ENCODE results near the gene CFTR. TPM values are rescaled to one million over a fixed set of nuclear protein-coding genes. Genes with fewer than 3 reads are reported as not detected.

CFTR gene
- not detected in 2 replicates for total RNA-seq

DNA sequence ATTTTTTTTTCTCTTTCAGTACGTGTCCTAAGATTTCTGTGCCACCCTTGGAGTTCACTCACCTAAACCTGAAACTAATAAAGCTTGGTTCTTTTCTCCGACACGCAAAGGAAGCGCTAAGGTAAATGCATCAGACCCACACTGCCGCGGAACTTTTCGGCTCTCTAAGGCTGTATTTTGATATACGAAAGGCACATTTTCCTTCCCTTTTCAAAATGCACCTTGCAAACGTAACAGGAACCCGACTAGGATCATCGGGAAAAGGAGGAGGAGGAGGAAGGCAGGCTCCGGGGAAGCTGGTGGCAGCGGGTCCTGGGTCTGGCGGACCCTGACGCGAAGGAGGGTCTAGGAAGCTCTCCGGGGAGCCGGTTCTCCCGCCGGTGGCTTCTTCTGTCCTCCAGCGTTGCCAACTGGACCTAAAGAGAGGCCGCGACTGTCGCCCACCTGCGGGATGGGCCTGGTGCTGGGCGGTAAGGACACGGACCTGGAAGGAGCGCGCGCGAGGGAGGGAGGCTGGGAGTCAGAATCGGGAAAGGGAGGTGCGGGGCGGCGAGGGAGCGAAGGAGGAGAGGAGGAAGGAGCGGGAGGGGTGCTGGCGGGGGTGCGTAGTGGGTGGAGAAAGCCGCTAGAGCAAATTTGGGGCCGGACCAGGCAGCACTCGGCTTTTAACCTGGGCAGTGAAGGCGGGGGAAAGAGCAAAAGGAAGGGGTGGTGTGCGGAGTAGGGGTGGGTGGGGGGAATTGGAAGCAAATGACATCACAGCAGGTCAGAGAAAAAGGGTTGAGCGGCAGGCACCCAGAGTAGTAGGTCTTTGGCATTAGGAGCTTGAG lies at the start of gene CFTR:
Gene CFTR (plus strand): TSS at position 801 of the 830 bp plus-strand sequence. CDS start 70 bp downstream, outside the sequence.

Other genes with a start within 250 kb of the CFTR start
- gene WNT2, start 157.0 kb upstream of the CFTR start, total RNA-seq = not detected in 2 replicates
- not detected in 2 replicates for gene ASZ1, start 52.5 kb upstream of the CFTR start, total RNA-seq

All from epithelial cell of umbilical artery (primary cell).